Esophagus muscularis mucosa (tissue), 4 donors: Measurements from ENCODE around the gene FKBP5. TPM values are rescaled to one million over a fixed set of nuclear protein-coding genes. Genes with fewer than 3 reads are reported as not detected.
"Not testable (repeated sequence)": the region's sequence is repeated elsewhere in the genome, so short reads cannot be mapped to it uniquely, and the experiment has no call there.

Experiments used
- DNase-seq: peaks from one replicate; pipeline ENCODE4 v3.0.0-alpha.2; 2017; ENCODE audit errors: extremely low spot score
- H3K27ac ChIP-seq, 4 donors: fragments of 200-600 bp; sonication (generic); replicated peaks in 1 of 4; 1 replicate in 3 of 4; 2 replicates in 1 of 4; pipeline ENCODE4 v1.5.1; 2016 to 2019; ENCODE audit warnings: mild to moderate bottlenecking in 1 of 4
- H3K27me3 ChIP-seq, 4 donors: fragments of 200-600 bp; sonication (generic); one replicate each; pipeline versions ENCODE4 v1.5.1 to v1.6.0; 2016 to 2019
- H3K36me3 ChIP-seq, 4 donors: fragments of 200-600 bp; sonication (generic); one replicate each; pipeline ENCODE4 v1.5.1; 2016 to 2019
- H3K4me1 ChIP-seq, 4 donors: fragments of 200-600 bp; sonication (generic); one replicate each; pipeline ENCODE4 v1.5.1; 2016 to 2019
- H3K4me3 ChIP-seq, 4 donors: fragments of 200-600 bp; sonication (generic); 1 replicate in 2 of 4; 2 replicates in 2 of 4; pipeline ENCODE4 v1.5.1; 2016 to 2019; ENCODE audit warnings: mild to moderate bottlenecking in 4 of 4, moderate library complexity in 1 of 4
- H3K9me3 ChIP-seq, 4 donors: fragments of 200-600 bp; sonication (generic); 1 replicate in 3 of 4; 2 replicates in 1 of 4; pipeline ENCODE4 v1.5.1; 2016 to 2019
- CTCF ChIP-seq, 3 experiments: fragments of 200-600 bp in 2 of 3; fragments of 450-650 bp in 1 of 3; sonication (generic) in 2 of 3; IDR thresholded peaks; one replicate each; pipeline ENCODE4 v1.5.1; 2017 to 2019; ENCODE audit warnings: antibody characterized with exemption in 3 of 3, mild to moderate bottlenecking in 2 of 3, moderate library complexity in 1 of 3
- EP300 ChIP-seq: sonication (generic); formaldehyde crosslinking; IDR thresholded peaks from one replicate; pipeline ENCODE4 v1.6.1; 2017; ENCODE audit warnings: antibody characterized with exemption
- POLR2A ChIP-seq: fragments of 450-650 bp; IDR thresholded peaks from one replicate; pipeline ENCODE4 v1.6.1; 2017; ENCODE audit warnings: antibody characterized with exemption, moderate library complexity, mild to moderate bottlenecking, low read depth
- POLR2AphosphoS5 ChIP-seq, 2 donors: sonication (generic); formaldehyde crosslinking; IDR thresholded peaks; one replicate each; pipeline ENCODE4 v1.6.1; 2017; ENCODE audit warnings: antibody characterized with exemption in 2 of 2
- WGBS: methylation state at CpG from one replicate; pipeline ENCODE4 v1.1.5; 2018; 5-methylcytosine and 5-hydroxymethylcytosine counted together
- intact Hi-C: fragments of 100-400 bp; cut with DNase I; formaldehyde crosslinking; loops from one replicate; pipeline ENCODE4 v1.15.1; 2023
- total RNA-seq, 4 donors: library from RNA; depleted of rRNA; stranded (reverse); fragments of >200 nt; gene quantifications; one replicate each; pipeline versions ENCODE4 v1.1.0 to v1.2.1, GENCODE V29; 2016

Gene FKBP5
- total RNA-seq, 4 donors from 2014 or later = 477 to 689 (median 593) TPM

GRCh38 chr6:35694462-35694861, 5.7 kb upstream of the FKBP5 start:
- TF ChIP-seq CTCF (IDR thresholded peaks at IDR 0.05) (no peak), POLR2AphosphoS5 (IDR thresholded peaks at IDR 0.05) (no peak), EP300 (no peak), POLR2A (no peak)
- Histone ChIP-seq H3K9me3 (peaks cover 0 to 3% (median 0%) of the 10 kb centered on the region in 4 donors), H3K36me3 (no peaks in the 10 kb centered on the region), H3K4me1 (peaks cover 16 to 34% (median 31%) of the 10 kb centered on the region in 4 donors), H3K4me3 (no peak overlapping the region), H3K27ac (no peak overlapping the region), H3K27me3 (no peaks in the 10 kb centered on the region)
- intact Hi-C loops = no loop called here
- 82% methylated on average over 2 of the region's 2 CpGs for WGBS
- no peak for DNase-seq

GRCh38 chr6:35691027-35691824, 2.5 kb upstream of the FKBP5 start:
- Histone ChIP-seq H3K27ac (peak overlapping the region; percentile 99 to 100 (median 99)), H3K27me3 (no peaks in the 10 kb centered on the region), H3K9me3 (peaks cover 0 to 3% (median 0%) of the 10 kb centered on the region in 4 donors), H3K4me3 (no peak overlapping the region), H3K4me1 (peaks cover 21 to 40% (median 37%) of the 10 kb centered on the region in 4 donors), H3K36me3 (no peaks in the 10 kb centered on the region)
- TF ChIP-seq POLR2AphosphoS5 (IDR thresholded peaks at IDR 0.05) (peak; percentile 87 to 92), POLR2A (no peak), CTCF (IDR thresholded peaks at IDR 0.05) (no peak)
- intact Hi-C loops = no loop called here
- WGBS = 49% methylated on average over 10 of the region's 10 CpGs
- peak; percentile 96 for DNase-seq

- Histone ChIP-seq H3K27ac (peak overlapping the region; percentile 99 to 100 (median 99)), H3K4me3 (no peak overlapping the region), H3K36me3 (no peaks in the 10 kb centered on the region), H3K27me3 (no peaks in the 10 kb centered on the region), H3K4me1 (peaks cover 21 to 42% (median 37%) of the 10 kb centered on the region in 4 donors), H3K9me3 (peaks cover 0 to 3% (median 0%) of the 10 kb centered on the region in 4 donors)
- intact Hi-C loops = no loop called here
- DNase-seq = no peak
- 92% methylated on average over 9 of the region's 9 CpGs for WGBS
- no peak for TF ChIP-seq POLR2AphosphoS5 (IDR thresholded peaks at IDR 0.05)
- no peak for TF ChIP-seq POLR2A
- no peak for TF ChIP-seq EP300
- no peak for TF ChIP-seq CTCF (IDR thresholded peaks at IDR 0.05)
These were observed 1.8 kb upstream of the FKBP5 start for GRCh38 chr6:35690484-35690883.

DNA sequence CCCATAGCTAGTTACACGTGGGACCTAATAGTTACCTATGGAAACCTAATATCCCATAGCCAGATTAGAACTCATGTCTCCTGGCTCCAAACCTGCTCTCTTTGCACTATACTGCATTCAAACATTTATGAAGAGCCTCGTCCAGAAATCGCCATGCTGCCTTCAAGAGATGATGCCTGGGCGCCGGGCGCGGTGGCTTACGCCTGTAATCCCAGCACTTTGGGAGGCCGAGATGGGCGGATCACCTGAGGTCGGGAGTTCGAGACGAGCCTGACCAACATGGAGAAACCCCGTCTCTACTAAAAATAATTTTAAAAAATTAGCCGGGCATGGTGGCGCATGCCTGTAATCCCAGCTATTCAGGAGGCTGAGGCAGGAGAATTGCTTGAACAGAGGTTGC, 1.3 kb upstream of the FKBP5 start:
- DNase-seq, H3K36me3 ChIP-seq, H3K9me3 ChIP-seq, H3K27me3 ChIP-seq, H3K4me3 ChIP-seq, intact Hi-C loops: not testable (repeated sequence)
- H3K27ac ChIP-seq = peak overlapping the region; percentile 99 to 100 (median 99)
- 98% methylated on average over 14 of the region's 16 CpGs for WGBS
- peaks cover 23 to 45% (median 38%) of the 10 kb centered on the region in 4 donors for H3K4me1 ChIP-seq

DNA sequence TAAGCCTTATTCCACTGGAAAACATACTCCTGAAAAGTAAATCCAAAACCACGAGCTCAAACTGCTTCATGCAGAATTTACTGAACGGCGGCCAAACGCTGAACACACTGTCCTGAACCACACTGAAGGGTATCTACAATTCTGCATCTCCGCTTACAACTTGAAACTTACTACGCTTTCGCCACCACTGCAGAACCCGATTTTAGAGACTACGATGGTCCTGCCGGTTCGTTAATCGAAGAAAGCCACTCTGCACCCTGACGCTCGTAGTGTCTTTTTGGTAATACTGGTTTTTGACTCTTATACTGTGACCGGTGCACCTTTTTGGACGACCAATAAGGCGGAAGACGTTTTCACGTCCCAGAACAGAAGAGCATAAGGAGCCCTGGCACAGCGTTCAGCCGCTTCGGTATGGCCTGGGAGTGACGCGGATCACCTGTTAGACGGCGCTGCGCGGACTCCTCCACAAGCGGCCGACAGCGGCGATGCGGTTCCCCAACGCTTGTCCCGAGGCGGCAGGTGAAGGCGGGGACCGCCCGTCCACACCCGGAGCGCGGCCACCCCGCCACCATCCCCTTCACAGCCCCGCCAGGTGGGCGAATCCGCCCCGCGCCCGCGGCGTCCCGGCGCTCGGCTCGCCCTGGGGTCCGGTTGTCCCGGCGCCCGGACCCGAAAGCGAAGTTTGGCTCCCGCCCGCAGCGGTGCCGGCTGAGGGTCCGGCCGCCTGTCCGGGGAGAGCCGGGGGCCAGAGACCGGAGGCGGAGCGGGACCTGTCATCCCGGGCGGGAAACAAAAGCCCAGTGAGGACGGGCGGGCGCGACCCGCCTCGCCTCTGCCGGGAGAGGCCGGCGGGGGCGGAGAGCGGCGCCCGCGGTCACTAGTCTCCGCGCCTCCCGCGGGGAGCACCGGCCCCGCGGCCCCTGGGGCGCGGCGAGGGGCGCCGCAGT, 784 bp downstream of the FKBP5 start:
- no peak for DNase-seq
- H3K27ac ChIP-seq = peak overlapping the region; percentile 99 to 100 (median 99)
- 0% methylated on average over 41 of the region's 100 CpGs for WGBS
- H3K4me3 ChIP-seq = peak overlapping the region; percentile 87 to 98 (median 93)
- H3K36me3 ChIP-seq = peaks cover 8 to 21% (median 16%) of the 10 kb centered on the region in 4 donors
- H3K27me3 ChIP-seq = no peaks in the 10 kb centered on the region
- intact Hi-C loops = loop anchor here (1.0 kb wide), 1 partner anchor 39 kb away; no protein-coding TSS in a partner anchor
- TF ChIP-seq POLR2A = no peak
- peak; percentile 55 to 86 for TF ChIP-seq POLR2AphosphoS5 (IDR thresholded peaks at IDR 0.05)
- TF ChIP-seq CTCF (IDR thresholded peaks at IDR 0.05) = peak in 1 of 3 experiments; percentile 5
- no peak for TF ChIP-seq EP300
- H3K4me1 ChIP-seq = peaks cover 32 to 66% (median 54%) of the 10 kb centered on the region in 4 donors
- no peaks in the 10 kb centered on the region for H3K9me3 ChIP-seq
